Fibroblast of mammary gland (primary cell): Measurements from ENCODE around the gene GABRR2.
"Not testable (repeated sequence)": the region's sequence is repeated elsewhere in the genome, so short reads cannot be mapped to it uniquely, and the experiment has no call there.

Experiments
- DNase-seq: peaks from one replicate; pipeline ENCODE4 v3.0.0-alpha.2; 2010; ENCODE audit warnings: low read depth
- H3K4me3 ChIP-seq: 2 replicates; pipeline ENCODE4 v1.5.1; 2011; ENCODE audit warnings: low read depth, mild to moderate bottlenecking, low read length, moderate library complexity; ENCODE audit not compliant: control insufficient read depth
- CTCF ChIP-seq: conservative IDR thresholded peaks from 2 replicates; pipeline ENCODE4 v1.5.1; 2011; ENCODE audit warnings: low read depth, low read length, inconsistent platforms; ENCODE audit not compliant: control insufficient read depth, insufficient read depth

Gene GABRR2

GRCh38 chr6:89298680-89299465 is 16.2 kb downstream of the GABRR2 start:
- TF ChIP-seq CTCF = no peak
- DNase-seq = peak; percentile 76
- H3K4me3 ChIP-seq = no peak overlapping the region

DNA sequence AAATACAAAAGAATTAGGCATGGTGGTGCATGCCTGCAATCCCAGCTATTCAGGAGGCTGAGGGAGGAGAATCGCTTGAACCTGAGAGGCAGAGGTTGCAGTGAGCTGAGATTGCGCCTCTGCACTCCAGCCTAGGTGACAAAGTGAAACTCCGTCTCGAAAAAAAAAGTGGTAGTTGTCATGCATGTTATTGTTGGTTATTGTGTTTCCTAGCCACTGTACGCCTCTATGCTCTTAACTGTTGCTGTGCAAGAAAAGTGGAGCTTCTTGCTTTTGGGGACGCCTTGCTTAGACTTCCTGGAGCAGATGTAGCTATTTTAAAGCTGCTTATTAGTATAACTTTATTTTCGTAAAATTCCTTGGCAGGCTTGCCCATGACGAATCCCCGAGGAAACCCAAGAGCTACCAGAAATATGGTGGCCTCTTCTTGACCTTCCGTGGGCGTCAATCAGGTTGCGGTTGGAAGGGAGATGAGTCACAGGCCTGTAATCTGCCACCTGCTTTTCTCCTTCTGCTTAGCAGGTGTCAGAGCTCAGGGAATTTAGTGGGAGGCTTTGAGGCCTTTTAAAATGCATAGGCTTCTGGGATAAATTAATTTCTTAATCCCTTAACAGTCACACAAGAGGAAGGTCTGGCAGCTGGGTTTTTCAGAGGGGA is 17.3 kb downstream of the GABRR2 start:
- no peak for TF ChIP-seq CTCF
- no peak overlapping the region for H3K4me3 ChIP-seq
- peak; percentile 98 for DNase-seq

GRCh38 chr6:89295981-89296380 is 19.1 kb downstream of the GABRR2 start:
- no peak for TF ChIP-seq CTCF
- no peak overlapping the region for H3K4me3 ChIP-seq
- DNase-seq = no peak

DNA sequence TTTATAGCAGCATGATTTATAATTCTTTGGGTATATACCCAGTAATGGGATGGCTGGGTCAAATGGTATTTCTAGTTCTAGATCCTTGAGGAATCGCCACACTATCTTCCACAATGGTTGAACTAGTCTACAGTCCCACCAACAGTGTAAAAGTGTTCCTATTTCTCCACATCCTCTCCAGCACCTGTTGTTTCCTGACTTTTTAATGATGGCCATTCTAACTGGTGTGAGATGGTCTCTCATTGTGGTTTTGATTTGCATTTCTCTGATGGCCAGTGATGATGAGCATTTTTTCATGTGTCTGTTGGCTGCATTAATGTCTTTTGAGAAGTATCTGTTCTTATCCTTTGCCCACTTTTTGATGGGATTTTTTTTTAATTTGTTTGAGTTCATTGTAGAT is 20.0 kb downstream of the GABRR2 start:
- not testable (repeated sequence) for H3K4me3 ChIP-seq, DNase-seq

- no peak for DNase-seq
- no peak for TF ChIP-seq CTCF
- H3K4me3 ChIP-seq = no peak overlapping the region
Observed at GRCh38 chr6:89291256-89291819, 23.8 kb downstream of the GABRR2 start.

DNA sequence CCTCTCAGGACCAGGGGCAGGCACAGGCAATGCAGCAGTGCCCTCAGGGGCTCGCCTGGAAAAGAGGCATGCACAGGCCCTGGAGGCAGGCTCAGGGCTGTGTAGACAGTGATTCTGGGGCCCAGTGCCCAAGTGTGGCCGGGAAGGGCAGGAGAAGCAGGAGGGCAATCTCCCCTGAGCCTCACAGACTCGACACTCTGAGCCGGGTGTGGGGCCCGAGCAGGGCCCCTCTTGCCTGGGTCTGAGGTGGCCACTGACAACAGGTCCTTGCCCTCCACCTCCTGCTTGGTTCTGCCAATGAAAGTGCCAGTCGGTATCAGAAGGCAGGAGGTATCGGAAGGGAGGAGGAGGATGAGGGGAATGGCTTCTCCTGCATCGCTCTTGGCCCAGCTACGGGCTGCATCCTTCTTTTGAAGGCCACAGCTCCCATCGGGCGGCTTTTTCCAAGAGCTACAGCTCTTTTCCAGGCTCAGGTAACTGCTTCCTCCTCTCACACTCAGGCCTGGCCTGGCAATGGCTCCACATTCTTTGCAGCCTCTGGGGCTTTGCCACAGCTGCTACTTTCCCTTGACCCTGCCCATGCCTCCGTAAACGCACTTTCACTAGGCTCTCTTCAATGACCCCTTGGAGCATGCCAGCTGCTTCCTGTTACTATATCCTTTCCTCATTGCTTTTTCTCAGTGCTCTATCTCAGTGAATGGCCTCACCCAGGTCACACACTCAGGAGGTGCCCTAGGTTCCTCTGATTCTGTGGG is 24.5 kb downstream of the GABRR2 start:
- no peak for DNase-seq
- no peak for TF ChIP-seq CTCF
- H3K4me3 ChIP-seq = no peak overlapping the region

- no peak overlapping the region for H3K4me3 ChIP-seq
- no peak for DNase-seq
- TF ChIP-seq CTCF = no peak
Observed at GRCh38 chr6:89289710-89290109, 25.4 kb downstream of the GABRR2 start.
